ENCODE data around the gene LTBP3. TPM values are rescaled to one million over a fixed set of nuclear protein-coding genes. Genes with fewer than 3 reads are reported as not detected.
"Not testable (repeated sequence)": the region's sequence is repeated elsewhere in the genome, so short reads cannot be mapped to it uniquely, and the experiment has no call there.

The LTBP3 gene
- total and polyA plus RNA-seq, 9 donors = 35.9 to 292 (median 188) TPM

DNA sequence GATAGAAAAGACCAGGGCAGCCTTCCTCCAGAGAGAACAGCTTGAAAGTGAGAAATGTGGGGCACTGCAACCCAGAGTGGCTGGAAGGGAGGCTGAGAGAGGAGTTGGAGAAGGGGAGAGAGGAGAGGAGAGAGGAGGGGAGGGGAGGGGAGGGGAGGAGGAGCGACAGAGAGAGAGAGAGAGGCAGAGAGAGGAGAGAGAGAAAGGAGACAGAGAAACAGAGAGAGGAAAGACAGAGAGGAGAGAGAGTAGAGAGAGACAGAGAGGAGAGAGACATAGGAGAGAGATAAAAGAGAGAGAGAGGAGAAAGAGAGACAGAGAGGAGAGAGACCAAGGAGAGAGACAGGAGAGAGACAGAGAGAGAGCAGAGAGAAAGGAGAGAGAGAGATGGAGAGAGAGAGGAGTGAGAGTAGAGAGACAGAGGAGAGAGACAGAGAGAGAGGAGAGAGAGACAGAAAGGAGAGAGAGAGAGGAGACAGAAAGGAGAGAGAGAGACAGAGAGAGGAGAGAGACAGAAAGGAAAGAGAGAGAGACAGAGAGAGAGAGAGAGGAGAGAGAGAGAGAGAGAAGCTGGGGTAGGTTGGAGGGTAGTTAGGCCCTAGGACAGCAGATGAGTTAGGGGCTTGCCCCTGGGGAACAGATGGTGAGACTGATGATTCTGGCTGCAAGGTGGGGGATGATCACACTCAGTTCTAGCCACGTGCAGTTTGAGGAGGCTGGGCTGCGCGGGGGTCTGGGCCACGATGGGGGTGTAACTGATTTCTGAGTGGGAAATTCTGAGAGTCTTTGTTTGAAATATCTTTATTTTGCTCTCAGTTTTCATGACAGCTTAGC, 41.8 kb downstream of the LTBP3 start:
- DNase-seq = no peak

DNA sequence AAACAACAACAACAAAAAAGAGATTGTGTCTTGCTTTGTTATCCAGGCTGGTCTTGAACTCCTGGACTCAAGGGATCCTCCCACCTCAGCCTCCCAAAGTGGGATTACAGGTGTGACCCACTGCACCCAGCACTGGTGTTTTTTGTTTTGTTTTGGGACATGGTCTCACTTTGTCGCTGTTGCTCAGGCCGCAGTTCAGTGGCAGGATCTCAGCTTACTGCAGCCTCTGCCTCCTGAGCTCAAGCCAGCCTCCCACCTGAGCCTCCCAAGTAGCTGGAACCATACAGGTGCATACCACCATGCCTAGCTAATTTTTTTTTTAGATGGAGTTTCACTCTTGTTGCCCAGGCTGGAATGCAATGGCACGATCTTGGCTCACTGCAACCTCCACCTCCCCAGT, 45.8 kb downstream of the LTBP3 start:
- DNase-seq = peak in 1 of 5 donors; percentile 22
- not testable (repeated sequence) for H3K4me3 ChIP-seq; H3K36me3 ChIP-seq; H3K4me1 ChIP-seq (ENCODE audit: insufficient read depth); H3K27me3 ChIP-seq; H3K9me3 ChIP-seq; H3K27ac ChIP-seq
- WGBS, 3 donors = 89 to 95% (median 93%) methylated on average over 3 of the region's 3 CpGs
- intact Hi-C loops (cut with DNase I) = loop anchor here in 2 of 4 donors (5.0 kb wide), 2 partner anchors 130 to 140 kb away; partner anchors contain the start of gene SLC25A45 (in 1 of the 2)

More for the DNA sequence above, 41.8 kb downstream of the LTBP3 start:
- TF ChIP-seq POLR2A (IDR thresholded peaks at IDR 0.05) (no peak), EP300 (IDR thresholded peaks at IDR 0.05) (no peak)
- TF ChIP-seq, protein P1, sequence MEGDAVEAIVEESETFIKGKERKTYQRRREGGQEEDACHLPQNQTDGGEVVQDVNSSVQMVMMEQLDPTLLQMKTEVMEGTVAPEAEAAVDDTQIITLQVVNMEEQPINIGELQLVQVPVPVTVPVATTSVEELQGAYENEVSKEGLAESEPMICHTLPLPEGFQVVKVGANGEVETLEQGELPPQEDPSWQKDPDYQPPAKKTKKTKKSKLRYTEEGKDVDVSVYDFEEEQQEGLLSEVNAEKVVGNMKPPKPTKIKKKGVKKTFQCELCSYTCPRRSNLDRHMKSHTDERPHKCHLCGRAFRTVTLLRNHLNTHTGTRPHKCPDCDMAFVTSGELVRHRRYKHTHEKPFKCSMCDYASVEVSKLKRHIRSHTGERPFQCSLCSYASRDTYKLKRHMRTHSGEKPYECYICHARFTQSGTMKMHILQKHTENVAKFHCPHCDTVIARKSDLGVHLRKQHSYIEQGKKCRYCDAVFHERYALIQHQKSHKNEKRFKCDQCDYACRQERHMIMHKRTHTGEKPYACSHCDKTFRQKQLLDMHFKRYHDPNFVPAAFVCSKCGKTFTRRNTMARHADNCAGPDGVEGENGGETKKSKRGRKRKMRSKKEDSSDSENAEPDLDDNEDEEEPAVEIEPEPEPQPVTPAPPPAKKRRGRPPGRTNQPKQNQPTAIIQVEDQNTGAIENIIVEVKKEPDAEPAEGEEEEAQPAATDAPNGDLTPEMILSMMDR (IDR thresholded peaks at IDR 0.05) = no peak
- Histone ChIP-seq H3K36me3 (no peaks in the 10 kb centered on the region), H3K4me1 (ENCODE audit: insufficient read depth) (no peaks in the 10 kb centered on the region), H3K9me3 (no peaks in the 10 kb centered on the region), H3K27ac (no peak overlapping the region), H3K4me3 (no peak overlapping the region), H3K27me3 (no peaks in the 10 kb centered on the region)
- intact Hi-C loops (cut with DNase I) = no loop called here
- WGBS, 3 donors = 53 to 63% (median 54%) methylated on average over 5 of the region's 5 CpGs

DNA sequence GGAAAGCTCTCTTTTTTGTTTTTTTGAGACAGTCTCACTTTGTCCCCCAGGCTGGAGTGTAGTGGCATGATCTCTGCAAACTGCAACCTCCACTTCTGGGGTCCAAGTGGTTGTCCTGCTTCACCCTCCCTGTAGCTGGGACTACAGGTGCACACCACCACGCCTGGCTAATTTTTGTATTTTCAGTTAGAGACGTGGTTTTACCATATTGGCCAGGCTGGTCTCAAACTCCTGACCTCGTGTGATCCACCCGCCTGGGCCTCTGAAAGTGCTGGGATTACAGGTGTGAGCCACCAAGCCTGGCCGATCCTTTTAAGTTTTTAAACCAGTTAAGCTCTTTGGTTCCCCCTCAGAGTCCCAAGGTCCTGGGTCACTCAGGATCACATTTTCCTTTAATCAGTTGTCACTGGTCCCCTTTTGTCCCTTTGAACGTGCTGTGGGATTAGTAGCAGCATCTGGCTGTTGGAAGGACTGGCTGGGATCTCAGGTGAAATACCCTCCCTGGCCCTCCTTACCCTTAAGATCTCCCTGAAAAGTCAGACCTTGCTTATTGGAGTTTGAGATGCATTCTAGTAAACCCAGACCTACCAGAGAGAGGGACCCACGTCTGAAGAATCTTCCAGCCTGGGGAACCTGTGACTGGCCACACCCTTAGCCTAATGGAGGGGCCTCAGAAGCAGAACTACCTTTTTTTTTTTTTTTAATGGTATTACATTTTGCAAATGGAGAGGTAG, 51.2 kb downstream of the LTBP3 start:
- H3K27me3 ChIP-seq = no peaks in the 10 kb centered on the region
- intact Hi-C loops (cut with DNase I) = loop anchor here in 3 of 4 donors (5.0 kb wide), 2 partner anchors 35 to 125 kb away; partner anchors contain the start of gene SLC25A45 (in 1 of the 3)
- H3K4me1 ChIP-seq (ENCODE audit: insufficient read depth) = peaks cover 2% of the 10 kb centered on the region
- no peaks in the 10 kb centered on the region for H3K9me3 ChIP-seq
- H3K4me3 ChIP-seq = peak overlapping the region; percentile 82
- 10 to 14% (median 13%) methylated on average over 7 of the region's 7 CpGs for WGBS, 3 donors
- H3K36me3 ChIP-seq = peaks cover 3% of the 10 kb centered on the region
- DNase-seq = peak; percentile 64 to 78 (median 72)
- TF ChIP-seq, protein P1 (IDR thresholded peaks at IDR 0.05) = no peak
- no peak for TF ChIP-seq EP300 (IDR thresholded peaks at IDR 0.05)
- TF ChIP-seq POLR2A (IDR thresholded peaks at IDR 0.05) = no peak
- peak overlapping the region; percentile 82 to 91 for H3K27ac ChIP-seq

DNA sequence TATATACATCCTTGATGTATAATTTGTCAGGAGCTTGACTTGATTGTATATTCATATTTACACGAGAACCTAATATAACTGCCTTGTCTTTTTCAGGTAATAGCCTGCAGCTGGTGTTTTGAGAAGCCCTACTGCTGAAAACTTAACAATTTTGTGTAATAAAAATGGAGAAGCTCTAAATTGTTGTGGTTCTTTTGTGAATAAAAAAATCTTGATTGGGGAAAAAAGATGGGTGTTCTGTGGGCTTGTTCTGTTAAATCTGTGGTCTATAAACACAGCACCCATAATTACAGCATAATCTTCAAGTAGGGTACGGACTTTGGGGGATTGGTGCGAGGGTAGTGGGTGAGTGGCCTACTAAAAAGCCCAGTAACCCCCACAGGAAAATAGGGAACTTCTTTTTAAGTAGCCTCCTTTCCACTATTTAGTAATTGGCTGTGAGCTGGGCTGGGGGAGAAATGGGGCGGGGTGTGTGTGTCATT, 51.8 kb downstream of the LTBP3 start:
- peaks cover 2% of the 10 kb centered on the region for H3K4me1 ChIP-seq (ENCODE audit: insufficient read depth)
- no peaks in the 10 kb centered on the region for H3K27me3 ChIP-seq
- WGBS, 3 donors = 27 to 29% (median 29%) methylated on average over 4 of the region's 4 CpGs
- peak overlapping the region; percentile 82 for H3K4me3 ChIP-seq
- H3K9me3 ChIP-seq = no peaks in the 10 kb centered on the region
- H3K36me3 ChIP-seq = peaks cover 3% of the 10 kb centered on the region
- intact Hi-C loops (cut with DNase I) = loop anchor here in 3 of 4 donors (5.0 kb wide), 2 partner anchors 34 to 124 kb away; partner anchors contain the start of gene SLC25A45 (in 1 of the 3)
- H3K27ac ChIP-seq = peak overlapping the region; percentile 82 to 91
- peak in 1 of 5 donors; percentile 62 for DNase-seq
- TF ChIP-seq, protein P1 (IDR thresholded peaks at IDR 0.05) = no peak
- TF ChIP-seq POLR2A (IDR thresholded peaks at IDR 0.05) (no peak), EP300 (IDR thresholded peaks at IDR 0.05) (no peak)
